T-helper 17 cell (primary cell): ENCODE measurements around the gene ARVCF. TPM values are rescaled to one million over a fixed set of nuclear protein-coding genes. Genes with fewer than 3 reads are reported as not detected.

Source experiments
- ATAC-seq: fragments of 150-1000 bp; cut with Tn5 transposase; 2 replicates; pipeline ENCODE4 v1.10.0; 2021; ENCODE audit warnings: mild to moderate bottlenecking, moderate library complexity
- DNase-seq, 3 donors: peaks; one replicate each; pipeline versions ENCODE4 v3.0.0 to v3.0.0-alpha.2; 2020 to 2021
- H3K9me3 ChIP-seq: one replicate; pipeline ENCODE4 v1.7.0; 2013; ENCODE audit warnings: low read length, mild to moderate bottlenecking; ENCODE audit not compliant: control insufficient read depth, poor library complexity, severe bottlenecking
- H3K27ac Mint-ChIP-seq: one replicate; pipeline ENCODE4 v1.8.0; 2022; ENCODE audit warnings: mild to moderate bottlenecking, moderate library complexity, mixed read lengths
- H3K27me3 Mint-ChIP-seq: one replicate; pipeline ENCODE4 v1.8.0; 2022; ENCODE audit warnings: mixed read lengths
- H3K36me3 Mint-ChIP-seq: one replicate; pipeline ENCODE4 v1.8.0; 2022; ENCODE audit warnings: low read depth, mixed read lengths
- H3K4me1 Mint-ChIP-seq: one replicate; pipeline ENCODE4 v1.8.0; 2022; ENCODE audit warnings: mild to moderate bottlenecking, mixed read lengths
- H3K4me3 Mint-ChIP-seq: one replicate; pipeline ENCODE4 v1.8.0; 2022; ENCODE audit warnings: mild to moderate bottlenecking, moderate library complexity, mixed read lengths
- total RNA-seq, 4 donors: library from RNA in 2 of 4; stranded (reverse) in 2 of 4; gene quantifications; one replicate each; pipeline ENCODE4 v1.2.3 and lab custom pipeline; 2022 to 2026

Gene ARVCF
- total RNA-seq, 2 donors from 2014 or later: 1.3 to 2.8 TPM

GRCh38 chr22:20000246-20001081 is 16.2 kb downstream of the ARVCF start:
- no peak overlapping the region for H3K27ac Mint-ChIP-seq
- H3K4me3 Mint-ChIP-seq: no peak overlapping the region
- peaks cover 2% of the 10 kb centered on the region for H3K9me3 ChIP-seq
- no peak for DNase-seq
- no peaks in the 10 kb centered on the region for H3K36me3 Mint-ChIP-seq
- H3K27me3 Mint-ChIP-seq: no peaks in the 10 kb centered on the region
- no peaks in the 10 kb centered on the region for H3K4me1 Mint-ChIP-seq
- ATAC-seq: no peak

- DNase-seq (no peak), ATAC-seq (no peak)
- Mint-ChIP-seq H3K36me3 (no peaks in the 10 kb centered on the region), H3K27ac (no peak overlapping the region), H3K4me3 (no peak overlapping the region), H3K4me1 (peaks cover 3% of the 10 kb centered on the region), H3K27me3 (no peaks in the 10 kb centered on the region)
- peaks cover 2% of the 10 kb centered on the region for H3K9me3 ChIP-seq
Measured at GRCh38 chr22:19998991-19999820, 17.4 kb downstream of the ARVCF start.

GRCh38 chr22:19998232-19998951 is 18.2 kb downstream of the ARVCF start:
- no peak for ATAC-seq
- peaks cover 2% of the 10 kb centered on the region for H3K9me3 ChIP-seq
- peaks cover 5% of the 10 kb centered on the region for H3K4me1 Mint-ChIP-seq
- no peak overlapping the region for H3K4me3 Mint-ChIP-seq
- H3K27ac Mint-ChIP-seq: no peak overlapping the region
- no peak for DNase-seq
- no peaks in the 10 kb centered on the region for H3K36me3 Mint-ChIP-seq
- H3K27me3 Mint-ChIP-seq: no peaks in the 10 kb centered on the region

- H3K4me3 Mint-ChIP-seq: no peak overlapping the region
- H3K36me3 Mint-ChIP-seq: no peaks in the 10 kb centered on the region
- DNase-seq (no peak), ATAC-seq (no peak)
- H3K27me3 Mint-ChIP-seq: no peaks in the 10 kb centered on the region
- H3K4me1 Mint-ChIP-seq: peaks cover 5% of the 10 kb centered on the region
- H3K27ac Mint-ChIP-seq: no peak overlapping the region
- H3K9me3 ChIP-seq: no peaks in the 10 kb centered on the region
Measured at GRCh38 chr22:19997561-19998231, 18.9 kb downstream of the ARVCF start.

- Mint-ChIP-seq H3K27ac (no peak overlapping the region), H3K27me3 (no peaks in the 10 kb centered on the region), H3K4me3 (no peak overlapping the region), H3K36me3 (no peaks in the 10 kb centered on the region), H3K4me1 (peaks cover 5% of the 10 kb centered on the region)
- H3K9me3 ChIP-seq: no peaks in the 10 kb centered on the region
- DNase-seq: no peak
- no peak for ATAC-seq
Measured at GRCh38 chr22:19996694-19997384, 19.8 kb downstream of the ARVCF start.

GRCh38 chr22:19995611-19996339 is 20.8 kb downstream of the ARVCF start:
- DNase-seq (no peak), ATAC-seq (no peak)

GRCh38 chr22:19994851-19995610 is 21.6 kb downstream of the ARVCF start:
- no peak for ATAC-seq
- no peak overlapping the region for H3K4me3 Mint-ChIP-seq
- H3K27me3 Mint-ChIP-seq: no peaks in the 10 kb centered on the region
- no peaks in the 10 kb centered on the region for H3K36me3 Mint-ChIP-seq
- peaks cover 5% of the 10 kb centered on the region for H3K4me1 Mint-ChIP-seq
- DNase-seq: no peak
- no peaks in the 10 kb centered on the region for H3K9me3 ChIP-seq
- no peak overlapping the region for H3K27ac Mint-ChIP-seq

More at GRCh38 chr22:19995611-19996339, 20.8 kb downstream of the ARVCF start:
- no peak overlapping the region for H3K27ac Mint-ChIP-seq
- no peaks in the 10 kb centered on the region for H3K9me3 ChIP-seq
- H3K4me3 Mint-ChIP-seq: no peak overlapping the region
- no peaks in the 10 kb centered on the region for H3K27me3 Mint-ChIP-seq
- H3K36me3 Mint-ChIP-seq: no peaks in the 10 kb centered on the region
- H3K4me1 Mint-ChIP-seq: peaks cover 5% of the 10 kb centered on the region

GRCh38 chr22:19993926-19994325 is 22.7 kb downstream of the ARVCF start:
- no peaks in the 10 kb centered on the region for H3K36me3 Mint-ChIP-seq
- H3K27me3 Mint-ChIP-seq: no peaks in the 10 kb centered on the region
- H3K4me3 Mint-ChIP-seq: no peak overlapping the region
- no peak for ATAC-seq
- no peak for DNase-seq
- H3K4me1 Mint-ChIP-seq: peaks cover 5% of the 10 kb centered on the region
- H3K27ac Mint-ChIP-seq: no peak overlapping the region
- H3K9me3 ChIP-seq: no peaks in the 10 kb centered on the region

- no peaks in the 10 kb centered on the region for H3K36me3 Mint-ChIP-seq
- ATAC-seq (no peak), DNase-seq (no peak)
- H3K27ac Mint-ChIP-seq: no peak overlapping the region
- no peak overlapping the region for H3K4me3 Mint-ChIP-seq
- no peaks in the 10 kb centered on the region for H3K27me3 Mint-ChIP-seq
- peaks cover 5% of the 10 kb centered on the region for H3K4me1 Mint-ChIP-seq
- H3K9me3 ChIP-seq: no peaks in the 10 kb centered on the region
Measured at GRCh38 chr22:19992921-19993355, 23.7 kb downstream of the ARVCF start.

GRCh38 chr22:19992481-19992911 is 24.1 kb downstream of the ARVCF start:
- Mint-ChIP-seq H3K4me3 (no peak overlapping the region), H3K27me3 (no peaks in the 10 kb centered on the region), H3K36me3 (no peaks in the 10 kb centered on the region), H3K4me1 (peaks cover 5% of the 10 kb centered on the region), H3K27ac (no peak overlapping the region)
- H3K9me3 ChIP-seq: no peaks in the 10 kb centered on the region
- ATAC-seq: no peak
- no peak for DNase-seq

- Mint-ChIP-seq H3K4me3 (no peak overlapping the region), H3K27ac (no peak overlapping the region), H3K4me1 (peaks cover 5% of the 10 kb centered on the region), H3K36me3 (no peaks in the 10 kb centered on the region), H3K27me3 (no peaks in the 10 kb centered on the region)
- no peak for DNase-seq
- ATAC-seq: no peak
- no peaks in the 10 kb centered on the region for H3K9me3 ChIP-seq
Measured at GRCh38 chr22:19991645-19992451, 24.8 kb downstream of the ARVCF start.
